Lower leg skin (tissue), 4 donors: ENCODE results near the gene RGS12. TPM values are rescaled to one million over a fixed set of nuclear protein-coding genes. Genes with fewer than 3 reads are reported as not detected.

ENCODE experiments used
- DNase-seq, 2 donors: peaks; one replicate each; pipeline ENCODE4 v3.0.0-alpha.2; 2019; ENCODE audit warnings: low spot score in 2 of 2
- H3K4me3 ChIP-seq: fragments of 200-600 bp; sonication (generic); 2 replicates; pipeline ENCODE4 v1.5.1; 2017; ENCODE audit warnings: mild to moderate bottlenecking, low read depth; ENCODE audit not compliant: poor library complexity, severe bottlenecking
- POLR2A ChIP-seq, 2 donors: fragments of 450-650 bp; IDR thresholded peaks; one replicate each; pipeline ENCODE4 v1.6.1; 2016 to 2017; ENCODE audit warnings: antibody characterized with exemption in 2 of 2, mild to moderate bottlenecking in 1 of 2, moderate library complexity in 1 of 2
- WGBS, 2 donors: methylation state at CpG; one replicate each; pipeline ENCODE4 v1.1.5; 2018; 5-methylcytosine and 5-hydroxymethylcytosine counted together
- intact Hi-C: fragments of 100-400 bp; cut with DNase I; formaldehyde crosslinking; loops from one replicate; pipeline ENCODE4 v1.15.0; 2023; ENCODE audit warnings: low total_unique reads
- total RNA-seq, 4 donors: library from RNA; depleted of rRNA; stranded (reverse); fragments of >200 nt; gene quantifications; one replicate each; pipeline ENCODE4 v1.1.0, GENCODE V29; 2016
- TF ChIP-seq, protein P1 (sequence below), 3 donors: fragments of 450-650 bp; IDR thresholded peaks; one replicate each; pipeline ENCODE4 v1.5.1; 2016; ENCODE audit warnings: antibody characterized with exemption in 3 of 3, mild to moderate bottlenecking in 3 of 3, moderate library complexity in 2 of 3

RGS12 gene
- total RNA-seq, 4 donors from 2014 or later: 47.5 to 92.6 (median 80.6) TPM

DNA sequence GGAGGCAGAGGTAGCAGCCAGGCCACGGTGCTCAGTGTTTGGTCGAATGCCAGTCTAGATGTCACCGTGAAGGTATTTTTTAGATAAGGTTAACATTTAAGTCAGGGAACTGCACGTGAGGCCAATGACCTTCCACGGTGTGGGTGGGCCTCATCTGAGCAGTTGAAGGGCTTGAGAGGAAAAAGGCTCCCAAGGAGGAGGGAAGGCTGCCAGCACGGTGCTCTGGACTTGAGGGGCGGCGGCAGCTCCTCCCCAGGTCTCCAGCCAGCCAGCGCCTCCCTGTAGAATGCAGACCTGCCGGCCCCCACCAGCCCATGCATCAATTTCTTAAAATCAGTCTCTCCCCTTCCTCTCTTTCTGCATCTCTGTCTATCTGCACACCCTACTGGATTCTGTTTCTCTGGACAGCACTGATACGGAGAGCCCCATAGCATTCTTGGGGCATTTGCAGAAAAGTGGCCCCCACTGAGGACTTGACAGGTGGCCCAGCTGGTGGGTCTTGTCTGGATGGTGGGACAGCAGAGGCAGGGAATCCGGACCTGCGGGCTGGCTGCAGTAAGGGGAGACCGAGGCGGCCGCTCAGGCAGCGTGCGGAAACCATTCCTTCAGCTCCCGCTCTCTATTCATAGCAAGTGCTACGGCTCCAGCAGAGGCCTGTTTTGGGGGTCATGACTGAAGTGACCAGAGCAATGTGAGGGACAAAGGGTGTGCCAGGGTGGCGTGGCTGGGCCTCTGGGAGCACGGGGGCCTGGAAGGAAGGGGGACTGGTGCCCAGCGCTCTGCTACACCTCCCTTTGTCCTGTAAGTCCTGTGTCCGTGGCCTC lies 7.9 kb upstream of the RGS12 start:
- WGBS, 2 donors: 88 to 90% methylated on average over 23 to 24 of the region's 24 CpGs
- peak in 1 of 2 donors; percentile 83 for DNase-seq
- H3K4me3 ChIP-seq: no peak overlapping the region
- intact Hi-C loops: no loop called here
- TF ChIP-seq POLR2A (IDR thresholded peaks at IDR 0.05): no peak
- TF ChIP-seq, protein P1, sequence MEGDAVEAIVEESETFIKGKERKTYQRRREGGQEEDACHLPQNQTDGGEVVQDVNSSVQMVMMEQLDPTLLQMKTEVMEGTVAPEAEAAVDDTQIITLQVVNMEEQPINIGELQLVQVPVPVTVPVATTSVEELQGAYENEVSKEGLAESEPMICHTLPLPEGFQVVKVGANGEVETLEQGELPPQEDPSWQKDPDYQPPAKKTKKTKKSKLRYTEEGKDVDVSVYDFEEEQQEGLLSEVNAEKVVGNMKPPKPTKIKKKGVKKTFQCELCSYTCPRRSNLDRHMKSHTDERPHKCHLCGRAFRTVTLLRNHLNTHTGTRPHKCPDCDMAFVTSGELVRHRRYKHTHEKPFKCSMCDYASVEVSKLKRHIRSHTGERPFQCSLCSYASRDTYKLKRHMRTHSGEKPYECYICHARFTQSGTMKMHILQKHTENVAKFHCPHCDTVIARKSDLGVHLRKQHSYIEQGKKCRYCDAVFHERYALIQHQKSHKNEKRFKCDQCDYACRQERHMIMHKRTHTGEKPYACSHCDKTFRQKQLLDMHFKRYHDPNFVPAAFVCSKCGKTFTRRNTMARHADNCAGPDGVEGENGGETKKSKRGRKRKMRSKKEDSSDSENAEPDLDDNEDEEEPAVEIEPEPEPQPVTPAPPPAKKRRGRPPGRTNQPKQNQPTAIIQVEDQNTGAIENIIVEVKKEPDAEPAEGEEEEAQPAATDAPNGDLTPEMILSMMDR (IDR thresholded peaks at IDR 0.05): no peak

DNA sequence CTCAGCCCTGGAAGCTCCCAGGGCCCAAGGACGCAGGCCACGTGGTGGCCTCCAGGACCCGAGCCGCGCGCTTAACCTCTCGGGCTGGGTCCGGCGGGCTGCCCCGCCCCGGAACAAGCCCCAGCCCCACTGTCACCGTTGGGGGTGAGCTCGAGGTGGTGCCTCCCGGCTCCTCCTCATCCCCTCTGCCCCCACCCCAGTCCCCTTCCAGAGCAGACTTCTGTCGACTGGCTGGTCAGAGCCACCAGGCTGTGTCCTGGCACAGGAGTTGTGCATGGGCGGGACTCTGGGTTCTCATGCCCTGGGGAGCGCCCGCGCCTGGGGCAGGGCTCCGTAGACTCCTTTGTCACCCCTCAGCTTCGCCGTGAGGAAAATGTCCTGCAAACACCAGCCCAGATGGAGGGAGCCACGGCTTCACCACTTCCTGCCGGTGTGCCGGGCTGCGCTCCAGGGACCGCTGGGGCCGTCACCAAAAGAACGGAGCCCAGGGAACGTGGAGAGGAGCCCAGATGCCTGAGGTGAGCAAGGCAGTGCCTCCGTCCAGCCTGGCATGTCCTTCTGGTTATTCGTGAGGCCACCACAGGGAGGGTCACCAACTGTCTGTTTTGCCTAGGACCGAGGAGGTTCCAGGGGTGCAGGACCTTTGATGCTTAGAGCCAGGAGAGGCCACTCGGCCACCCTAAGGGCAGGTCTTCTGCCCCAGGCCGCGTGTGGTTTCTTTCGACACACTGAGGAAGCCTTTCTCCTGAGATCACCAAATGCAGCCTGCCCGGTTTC lies 7.1 kb upstream of the RGS12 start:
- 50% methylated on average over 23 to 32 of the region's 38 CpGs for WGBS, 2 donors
- intact Hi-C loops: no loop called here
- peak in 1 of 2 donors; percentile 88 for DNase-seq
- TF ChIP-seq, protein P1 (IDR thresholded peaks at IDR 0.05): no peak
- TF ChIP-seq POLR2A (IDR thresholded peaks at IDR 0.05): no peak
- no peak overlapping the region for H3K4me3 ChIP-seq

DNA sequence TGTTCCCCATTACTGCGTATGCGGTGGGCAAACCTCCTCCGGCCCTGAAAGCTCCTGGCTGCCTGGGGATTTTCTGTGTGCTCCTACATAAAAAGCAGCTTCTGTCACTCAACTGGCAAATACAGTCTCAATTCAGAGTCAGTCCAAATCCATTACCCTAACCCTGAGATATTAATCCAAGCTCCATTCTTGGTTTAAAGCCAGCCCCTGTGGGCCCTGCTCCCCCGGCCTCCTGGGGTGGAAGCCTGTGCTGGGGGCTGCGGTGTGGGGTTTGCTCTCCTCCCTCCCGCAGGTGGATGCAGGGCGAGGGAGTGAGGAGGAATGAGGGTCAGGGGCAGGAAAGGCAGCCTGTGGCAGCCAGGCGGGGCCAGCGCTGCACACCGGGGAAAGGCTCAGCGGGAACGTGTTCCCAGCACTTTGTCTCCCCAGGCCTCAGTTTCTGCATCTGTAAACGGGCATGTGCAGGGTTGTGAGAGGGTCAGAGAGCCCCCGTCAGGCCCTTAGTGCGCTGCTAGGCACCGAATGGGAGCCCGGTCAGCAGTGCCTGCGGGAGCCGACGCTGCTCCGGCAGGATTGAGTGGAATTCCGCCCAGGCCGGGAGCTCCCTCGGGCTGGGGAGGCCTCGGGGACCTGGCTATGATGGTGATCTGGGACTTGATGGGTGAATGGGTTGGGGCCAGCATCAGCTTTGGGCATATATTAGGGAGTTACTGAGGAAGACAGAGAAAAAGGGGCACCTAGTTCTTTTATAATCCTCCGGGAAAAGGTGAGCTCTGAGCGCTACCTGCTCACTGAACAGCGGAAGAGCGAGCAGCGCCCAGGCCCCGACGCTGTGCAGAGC lies 6.3 kb upstream of the RGS12 start:
- intact Hi-C loops: no loop called here
- DNase-seq: peak in 1 of 2 donors; percentile 66
- no peak for TF ChIP-seq POLR2A (IDR thresholded peaks at IDR 0.05)
- TF ChIP-seq, protein P1 (IDR thresholded peaks at IDR 0.05): no peak
- H3K4me3 ChIP-seq: no peak overlapping the region
- 54 to 56% methylated on average over 24 to 31 of the region's 32 CpGs for WGBS, 2 donors

DNA sequence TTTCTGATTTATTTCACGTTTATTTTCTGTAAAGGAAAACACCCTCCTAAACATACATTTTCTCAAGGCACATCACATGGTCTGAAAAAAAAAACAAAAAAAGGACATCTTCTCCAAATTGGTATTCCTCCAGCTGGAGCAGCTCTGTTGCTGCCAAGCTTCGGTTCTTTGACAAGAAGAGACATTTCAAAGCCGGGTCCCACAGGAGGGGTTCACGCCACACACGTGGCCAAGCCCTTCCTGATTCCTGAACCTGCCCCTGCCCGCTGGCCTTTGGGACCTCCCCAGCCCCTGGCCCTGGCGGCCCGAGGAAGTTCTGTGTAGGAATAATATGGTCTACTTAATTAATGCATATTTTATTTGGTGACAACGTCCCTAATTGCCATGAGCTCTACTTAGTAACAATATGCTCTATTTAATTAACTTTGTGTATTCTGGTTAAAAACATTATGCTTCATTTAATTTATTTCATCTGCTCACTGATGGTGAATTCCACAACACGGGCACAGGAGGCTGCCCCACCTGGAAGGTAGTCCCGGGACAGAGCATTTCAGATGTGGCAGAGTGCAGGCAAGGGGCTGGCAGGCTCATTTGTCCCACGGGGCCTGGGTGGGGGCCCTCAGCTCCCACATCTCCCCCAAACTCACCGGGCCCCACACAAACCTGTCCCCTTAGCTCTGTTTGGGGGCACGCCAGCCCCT lies 5.4 kb upstream of the RGS12 start:
- peak in 1 of 2 donors; percentile 68 for DNase-seq
- no peak overlapping the region for H3K4me3 ChIP-seq
- intact Hi-C loops: no loop called here
- no peak for TF ChIP-seq POLR2A (IDR thresholded peaks at IDR 0.05)
- TF ChIP-seq, protein P1 (IDR thresholded peaks at IDR 0.05): no peak
- WGBS, 2 donors: 31 to 32% methylated on average over 14 of the region's 14 CpGs

DNA sequence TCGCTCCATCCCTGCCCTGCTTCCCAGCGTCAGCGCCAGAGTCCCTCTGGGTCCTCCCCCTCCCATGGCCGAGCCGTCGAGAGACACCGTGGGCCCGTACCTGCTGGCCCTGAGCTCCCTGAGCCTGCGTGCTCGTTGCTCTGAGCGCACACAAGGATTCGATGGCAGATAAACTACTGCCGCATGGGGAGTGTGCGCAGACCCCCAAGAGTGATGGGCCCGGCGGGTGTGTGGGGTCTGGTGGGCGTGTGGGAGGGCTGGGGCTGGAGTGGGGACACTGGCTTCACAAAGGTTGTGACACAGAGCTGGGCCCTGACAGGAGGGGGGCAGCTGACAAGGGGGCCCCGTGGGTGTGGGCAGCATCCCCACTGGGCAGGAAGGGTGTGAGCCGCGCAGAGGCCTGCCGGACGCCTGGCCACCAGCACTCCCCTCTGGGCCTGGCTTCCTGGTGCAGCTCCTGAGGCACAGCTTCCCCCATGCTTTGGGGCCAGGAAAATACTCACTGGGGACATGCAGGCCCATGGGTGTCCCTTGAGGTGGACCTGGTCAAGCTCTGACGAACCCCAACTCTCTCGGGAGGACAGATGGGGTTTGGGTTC lies 4.8 kb upstream of the RGS12 start:
- TF ChIP-seq, protein P1 (IDR thresholded peaks at IDR 0.05): no peak
- TF ChIP-seq POLR2A (IDR thresholded peaks at IDR 0.05): no peak
- no peak overlapping the region for H3K4me3 ChIP-seq
- DNase-seq: peak in 1 of 2 donors; percentile 80
- intact Hi-C loops: no loop called here
- WGBS, 2 donors: 59 to 82% methylated on average over 14 to 24 of the region's 24 CpGs
